IMR-90 (cell line): Measurements from ENCODE around the gene RPL14. TPM values are rescaled to one million over a fixed set of nuclear protein-coding genes. Genes with fewer than 3 reads are reported as not detected.

Source experiments
- ATAC-seq: fragments of 200-7000 bp; cut with Tn5 transposase; 2 replicates; pipeline ENCODE4 v1.9.1; 2020; ENCODE audit warnings: low read depth, mild to moderate bottlenecking, moderate library complexity
- BruUV-seq: library from RNA; stranded (reverse); fragments of 400-500 nt; replicated peaks from 2 replicates; lab custom pipeline; 2021; lab: Mats Ljungman, UMichigan
- CTCF ChIA-PET: fragments of 300-600 bp; formaldehyde crosslinking; extraction: SDS; loops from one replicate; lab custom pipeline; 2021; ENCODE audit warnings: antibody characterized with exemption; lab: Yijun Ruan, JAX
- POLR2A ChIA-PET: fragments of 300-600 bp; sonication (Branson Sonifier 250); formaldehyde crosslinking; loops from one replicate; lab custom pipeline; 2022; ENCODE audit warnings: antibody characterized with exemption; ENCODE audit not compliant: unreplicated experiment; lab: Charles Lee
- DNase-seq: peaks from one replicate; pipeline ENCODE4 v3.0.0; 2013
- H2AFZ ChIP-seq: replicated peaks from 2 replicates; pipeline ENCODE3; 2013; ENCODE audit warnings: low read length, mild to moderate bottlenecking; ENCODE audit not compliant: poor library complexity
- H2AK5ac ChIP-seq: 2 replicates; pipeline ENCODE4 v1.6.1; 2013; ENCODE audit warnings: low read depth, low read length, inconsistent platforms
- H2AK9ac ChIP-seq: replicated peaks from 2 replicates; pipeline ENCODE3; 2013; ENCODE audit warnings: mild to moderate bottlenecking, low read depth, low read length, moderate library complexity; ENCODE audit not compliant: poor library complexity
- H2BK120ac ChIP-seq: 2 replicates; pipeline ENCODE4 v1.6.1; 2013; ENCODE audit warnings: low read depth, low read length, inconsistent platforms
- H2BK15ac ChIP-seq: 3 replicates; pipeline ENCODE4 v1.6.1; 2013; ENCODE audit warnings: low read depth, low read length, inconsistent platforms
- H2BK20ac ChIP-seq: 2 replicates; pipeline ENCODE4 v1.6.1; 2013; ENCODE audit warnings: low read depth, mild to moderate bottlenecking, inconsistent platforms, low read length, moderate library complexity
- H2BK5ac ChIP-seq: 2 replicates; pipeline ENCODE4 v1.6.1; 2013; ENCODE audit warnings: mild to moderate bottlenecking, low read depth, low read length, inconsistent platforms; ENCODE audit not compliant: poor library complexity, severe bottlenecking
- H3K14ac ChIP-seq: replicated peaks from 2 replicates; pipeline ENCODE4 v1.6.1; 2013; ENCODE audit warnings: low read depth, low read length, inconsistent platforms
- H3K18ac ChIP-seq: 2 replicates; pipeline ENCODE4 v1.6.1; 2013; ENCODE audit warnings: low read depth, low read length, control low read depth
- H3K23ac ChIP-seq: 2 replicates; pipeline ENCODE4 v1.6.1; 2013; ENCODE audit warnings: low read depth, low read length, inconsistent platforms
- H3K27ac ChIP-seq: 2 replicates; pipeline ENCODE4 v1.5.1; 2013; ENCODE audit warnings: mild to moderate bottlenecking, control low read depth, low read length; ENCODE audit not compliant: insufficient read depth
- H3K27me3 ChIP-seq: 2 replicates; pipeline ENCODE4 v1.6.1; 2013; ENCODE audit warnings: low read length; ENCODE audit not compliant: control insufficient read depth, insufficient read depth
- H3K36me3 ChIP-seq: 2 replicates; pipeline ENCODE4 v1.6.1; 2013; ENCODE audit warnings: low read length, mixed read lengths; ENCODE audit not compliant: control insufficient read depth, insufficient read depth
- H3K4ac ChIP-seq: 2 replicates; pipeline ENCODE4 v1.6.1; 2013; ENCODE audit warnings: low read depth, low read length, inconsistent platforms
- H3K4me1 ChIP-seq: 2 replicates; pipeline ENCODE4 v1.6.1; 2013; ENCODE audit warnings: low read length, mixed read lengths; ENCODE audit not compliant: control insufficient read depth, insufficient read depth
- H3K4me2 ChIP-seq: 2 replicates; pipeline ENCODE4 v1.6.1; 2013; ENCODE audit warnings: low read depth, mild to moderate bottlenecking, control low read depth, low read length, moderate library complexity
- H3K4me3 ChIP-seq: 2 replicates; pipeline ENCODE4 v1.5.1; 2013; ENCODE audit warnings: low read depth, mild to moderate bottlenecking, control low read depth, low read length, moderate library complexity; ENCODE audit not compliant: insufficient read depth
- H3K56ac ChIP-seq: 2 replicates; pipeline ENCODE4 v1.6.1; 2013; ENCODE audit warnings: low read length, inconsistent platforms; ENCODE audit not compliant: insufficient read depth; ENCODE audit errors: extremely low read depth
- H3K79me1 ChIP-seq, 2 experiments: 2 replicates each; pipeline ENCODE4 v1.6.1; 2013; ENCODE audit warnings: low read length in 2 of 2, inconsistent platforms in 1 of 2, low read depth in 1 of 2
- H3K9ac ChIP-seq: 2 replicates; pipeline ENCODE4 v1.6.1; 2013; ENCODE audit warnings: low read depth, low read length, control low read depth
- H3K9me1 ChIP-seq: 2 replicates; pipeline ENCODE4 v1.6.1; 2013; ENCODE audit warnings: low read length, inconsistent platforms; ENCODE audit not compliant: insufficient read depth
- H3K9me3 ChIP-seq: 2 replicates; pipeline ENCODE4 v1.6.1; 2013; ENCODE audit warnings: low read length; ENCODE audit not compliant: control insufficient read depth, insufficient read depth
- H4K20me1 ChIP-seq: 2 replicates; pipeline ENCODE4 v1.6.1; 2013; ENCODE audit warnings: low read length, inconsistent platforms; ENCODE audit not compliant: insufficient read depth
- H4K5ac ChIP-seq: 2 replicates; pipeline ENCODE4 v1.6.1; 2013; ENCODE audit warnings: mild to moderate bottlenecking, low read depth, low read length, control low read depth
- H4K8ac ChIP-seq, 2 experiments: 2 replicates each; pipeline ENCODE4 v1.6.1; 2013; ENCODE audit warnings: low read depth in 2 of 2, low read length in 2 of 2, control low read depth in 1 of 2, inconsistent platforms in 1 of 2
- H4K91ac ChIP-seq: 2 replicates; pipeline ENCODE4 v1.6.1; 2013; ENCODE audit warnings: low read depth, low read length, inconsistent platforms; ENCODE audit not compliant: insufficient read depth
- MAZ ChIP-seq: IDR thresholded peaks from 2 replicates; pipeline ENCODE4 v1.6.1; 2012; ENCODE audit warnings: low read depth, mild to moderate bottlenecking, low read length, improper control_type of control experiment, moderate library complexity, borderline replicate concordance
- MXI1 ChIP-seq: IDR thresholded peaks from 2 replicates; pipeline ENCODE4 v1.6.1; 2012; ENCODE audit warnings: low read depth, mild to moderate bottlenecking, low read length, moderate library complexity, borderline replicate concordance
- POLR2A ChIP-seq: IDR thresholded peaks from 2 replicates; pipeline ENCODE4 v1.6.1; 2012; ENCODE audit warnings: mild to moderate bottlenecking, low read depth, low read length
- RAD21 ChIP-seq: IDR thresholded peaks from 2 replicates; pipeline ENCODE4 v1.6.1; 2012; ENCODE audit warnings: low read length, improper control_type of control experiment
- RCOR1 ChIP-seq: IDR thresholded peaks from 2 replicates; pipeline ENCODE4 v1.6.1; 2012; ENCODE audit warnings: mild to moderate bottlenecking, low read length, improper control_type of control experiment; ENCODE audit not compliant: insufficient replicate concordance
- WGBS, 2 experiments: methylation state at CpG; one replicate each; pipeline versions ENCODE4 v1.1.5 to v1.1.7; 2013; ENCODE audit warnings: missing lambda C conversion rate in 2 of 2; ENCODE audit not compliant: insufficient read length in 1 of 2; ENCODE audit errors: extremely low coverage in 2 of 2; 5-methylcytosine and 5-hydroxymethylcytosine counted together
- dilution Hi-C: fragments of 300-500 bp; cut with HindIII; formaldehyde crosslinking; loops from one replicate; pipeline ENCODE4 v1.14.3; 2018; ENCODE audit warnings: low sequenced_read_pairs; ENCODE audit not compliant: unreplicated experiment
- in situ Hi-C: fragments of 300-500 bp; cut with MboI; formaldehyde crosslinking; loops from 3 replicates; pipeline ENCODE4 v1.14.3; 2019; ENCODE audit warnings: low sequenced_read_pairs, inconsistent platforms, mixed read lengths
- intact Hi-C: fragments of 100-400 bp; cut with micrococcal nuclease; formaldehyde crosslinking; loops from 2 replicates; pipeline ENCODE4 v1.10.0; 2022
- polyA plus RNA-seq, 3 experiments: library from polyadenylated mRNA; depleted of rRNA; stranded (reverse); fragments of >200 nt; gene quantifications; 2 replicates each; pipeline ENCODE4 v1.2.3, GENCODE V29; 2012; ENCODE audit warnings: low replicate concordance in 1 of 3
- total RNA-seq: library from RNA; depleted of rRNA; stranded (reverse); fragments of >200 nt; gene quantifications from 2 replicates; pipeline ENCODE4 v1.2.3, GENCODE V29; 2012

Gene RPL14
- total and polyA plus RNA-seq, 2 of the 4 experiments (the other 2 are of a cell fraction), result 142 to 492 TPM

- TF ChIP-seq RAD21 (no peak), RCOR1 (no peak)
Measured at GRCh38 chr3:40504636-40505430, 47.7 kb downstream of the RPL14 start (continued).

DNA sequence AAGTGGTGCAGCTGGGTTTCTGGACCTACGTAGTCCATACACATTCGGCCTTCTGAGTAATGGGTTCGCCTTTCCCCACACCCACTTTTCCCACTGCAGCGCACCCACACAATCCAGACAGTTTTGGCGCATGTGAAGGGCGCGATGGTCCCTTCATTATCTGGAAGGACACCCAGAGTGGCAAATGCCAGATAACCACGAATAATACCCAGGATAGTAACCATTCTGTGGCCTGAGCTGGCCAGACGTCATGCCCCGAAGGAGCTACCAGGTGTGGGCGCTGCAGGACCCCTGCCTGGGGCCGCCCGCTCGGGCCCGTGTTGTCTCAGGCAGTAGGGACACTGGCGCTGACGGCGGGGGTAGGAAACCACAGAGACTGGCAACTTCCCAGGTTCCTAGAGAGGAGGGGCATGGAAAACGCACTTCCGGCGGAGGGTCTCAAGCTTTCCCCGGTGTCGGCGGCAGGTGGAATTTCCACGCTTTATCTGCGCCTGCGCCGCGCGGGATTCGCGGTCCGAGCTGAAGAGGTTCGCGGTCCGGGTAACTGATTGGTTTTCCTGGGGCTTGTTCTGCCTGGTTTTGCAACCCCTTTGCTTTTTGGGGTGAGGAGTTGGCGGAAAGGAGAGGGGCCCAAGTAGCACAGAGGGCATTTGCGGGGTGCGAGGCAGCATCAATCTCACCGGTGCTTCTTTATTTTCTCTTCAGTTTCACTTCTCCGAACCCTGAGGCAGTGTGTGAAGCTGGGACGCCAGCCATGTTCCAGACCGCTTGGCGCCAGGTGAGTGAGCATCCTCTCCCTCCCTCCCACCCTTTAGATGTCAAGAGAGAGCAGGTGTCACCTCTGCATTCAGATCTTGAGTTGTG is 48.7 kb downstream of the RPL14 start, which contains the start of gene ZNF620:
Gene ZNF620, plus strand, starts transcription at position 441 of the 864 bp plus-strand sequence. Its CDS starts 314 bp downstream, at position 755.
- peak within 1 kb of the TSS; percentile 89 for H3K23ac ChIP-seq
- BruUV-seq, result no TSS peak
- peak within 1 kb of the TSS; percentile 9; the same call in 1 of the 2 replicates for H2AK5ac ChIP-seq
- H3K9me3 ChIP-seq, result no peaks in the 10 kb centered on the region
- H2BK120ac ChIP-seq, result peak within 1 kb of the TSS; percentile 38
- H4K20me1 ChIP-seq, result no peaks in the 10 kb centered on the region
- peak within 1 kb of the TSS; percentile 16 to 34; a peak in 1 of 4 replicates for H4K8ac ChIP-seq
- in situ Hi-C loops, result no loop called here
- peak within 1 kb of the TSS; percentile 90 for H2AFZ ChIP-seq
- WGBS, 2 experiments, result 18% methylated on average over 22 of the region's 44 CpGs; no CpG with 5 or more reads in 1 of the 2 experiments
- peak within 1 kb of the TSS; percentile 20 for H2BK5ac ChIP-seq
- no peaks in the 10 kb centered on the region for H3K27me3 ChIP-seq
- 0 out of 3 replicates have a peak within 1 kb of the TSS, but pooled peaks have one; percentile 37 for H2BK15ac ChIP-seq
- H3K79me1 ChIP-seq, result no peaks in the 10 kb centered on the region
- H3K9me1 ChIP-seq, result peaks cover 8% of the 10 kb centered on the region
- ChIA-PET CTCF (no interaction called here), POLR2A (interaction anchor here (0.6 kb wide), 1 partner anchor 705 kb away, joined by 3 read pairs; no protein-coding TSS in a partner anchor)
- ATAC-seq, result peak; percentile 62
- H3K36me3 ChIP-seq, result no peaks in the 10 kb centered on the region
- dilution Hi-C loops, result no loop called here
- no peak within 1 kb of the TSS for H3K56ac ChIP-seq
- peak within 1 kb of the TSS; percentile 21 for H3K27ac ChIP-seq
- H3K4me3 ChIP-seq, result peak within 1 kb of the TSS; percentile 71
- peaks cover 8% of the 10 kb centered on the region for H3K4me1 ChIP-seq
- H4K5ac ChIP-seq, result peak within 1 kb of the TSS; percentile 46
- H3K4ac ChIP-seq, result peak within 1 kb of the TSS; percentile 80
- H3K4me2 ChIP-seq, result peak within 1 kb of the TSS; percentile 90
- intact Hi-C loops, result no loop called here
- peak; percentile 54 for DNase-seq
- TF ChIP-seq MAZ, result 0 out of 2 replicates have a peak, but pooled peaks have one; percentile 15
- TF ChIP-seq MXI1, result no peak
- TF ChIP-seq POLR2A, result 0 out of 2 replicates have a peak, but pooled peaks have one; percentile 25
- peak within 1 kb of the TSS; percentile 33 for H3K14ac ChIP-seq
- H2AK9ac ChIP-seq, result peak within 1 kb of the TSS; percentile 7
- H2BK20ac ChIP-seq, result no peak within 1 kb of the TSS
- peak within 1 kb of the TSS; percentile 42 for H3K9ac ChIP-seq
- no peak within 1 kb of the TSS for H4K91ac ChIP-seq
- H3K18ac ChIP-seq, result peak within 1 kb of the TSS; percentile 21; the same call in 1 of the 2 replicates
